Renal pelvis (tissue), 3 donors: Measurements from ENCODE around the gene APC2. TPM values are rescaled to one million over a fixed set of nuclear protein-coding genes. Genes with fewer than 3 reads are reported as not detected.

Experiments
- polyA plus RNA-seq, 3 donors: library from polyadenylated mRNA; unstranded; fragments of 120-200 nt; gene quantifications; one replicate each; pipeline ENCODE4 v1.2.1, GENCODE V29; 2013; ENCODE audit not compliant: insufficient read length in 3 of 3

APC2 gene
- polyA plus RNA-seq, 3 donors, result 1.3 to 1.9 (median 1.7) TPM

Other genes with a start within 250 kb of the APC2 start
- gene STK11, start 244.3 kb upstream of the APC2 start, polyA plus RNA-seq, result 10 to 100 TPM; 57.3 to 65.3 (median 60.8) TPM
- 1 to 10 TPM; 2.0 to 3.2 (median 2.7) TPM for gene CBARP, start 212.1 kb upstream of the APC2 start, polyA plus RNA-seq
- 100 to 1,000 TPM; 119 to 152 (median 149) TPM for gene ATP5F1D, start 208.4 kb upstream of the APC2 start, polyA plus RNA-seq
- gene MIDN, start 201.5 kb upstream of the APC2 start, polyA plus RNA-seq, result 10 to 100 TPM; 66.2 to 74.7 (median 68.1) TPM
- gene CIRBP, start 180.8 kb upstream of the APC2 start, polyA plus RNA-seq, result 100 to 1,000 TPM; 778 to 993 (median 799) TPM
- 10 to 100 TPM; 25.3 to 28.7 (median 28.5) TPM for gene FAM174C, start 174.6 kb upstream of the APC2 start, polyA plus RNA-seq
- 1 to 10 TPM; 2.2 to 4.4 (median 3.8) TPM for gene EFNA2, start 164.2 kb upstream of the APC2 start, polyA plus RNA-seq
- 10 to 100 TPM; 76.0 to 98.5 (median 94.2) TPM for gene NDUFS7, start 66.2 kb upstream of the APC2 start, polyA plus RNA-seq
- gene GAMT, start 48.6 kb upstream of the APC2 start, polyA plus RNA-seq, result 10 to 100 TPM; 31.5 to 42.9 (median 42.9) TPM
- gene DAZAP1, start 42.5 kb upstream of the APC2 start, polyA plus RNA-seq, result 10 to 100 TPM; 85.2 to 99.4 (median 98.2) TPM
- gene RPS15, start 11.7 kb upstream of the APC2 start, polyA plus RNA-seq, result 100 to 1,000 TPM; 716 to 925 (median 791) TPM
- gene C19orf25, start 29.1 kb downstream of the APC2 start, polyA plus RNA-seq, result 10 to 100 TPM; 29.1 to 39.1 (median 32.8) TPM
- 1 to 10 TPM; 8.2 to 9.8 (median 8.6) TPM for gene PCSK4, start 40.2 kb downstream of the APC2 start, polyA plus RNA-seq
- 10 to 100 TPM; 24.2 to 33.2 (median 26.3) TPM for gene REEP6, start 41.1 kb downstream of the APC2 start, polyA plus RNA-seq
- gene ADAMTSL5, start 62.9 kb downstream of the APC2 start, polyA plus RNA-seq, result 1 to 10 TPM in 1 of 3 donors, under 1 TPM in 2; 0.47 to 1.4 (median 0.78) TPM
- gene PLK5, start 74.0 kb downstream of the APC2 start, polyA plus RNA-seq, result under 1 TPM; 0.20 to 0.46 (median 0.31) TPM
- gene MEX3D, start 118.2 kb downstream of the APC2 start, polyA plus RNA-seq, result 10 to 100 TPM; 23.9 to 39.8 (median 33.3) TPM
- 10 to 100 TPM; 70.0 to 83.4 (median 82.8) TPM for gene MBD3, start 142.7 kb downstream of the APC2 start, polyA plus RNA-seq
- 100 to 1,000 TPM in 2 of 3 donors, 10 to 100 TPM in 1; 99.6 to 131 (median 127) TPM for gene UQCR11, start 155.3 kb downstream of the APC2 start, polyA plus RNA-seq
- 100 to 1,000 TPM in 2 of 3 donors, 10 to 100 TPM in 1; 92.2 to 125 (median 123) TPM for gene TCF3, start 202.5 kb downstream of the APC2 start, polyA plus RNA-seq